H9 (cell line): ENCODE results near the gene MYO5C. TPM values are rescaled to one million over a fixed set of nuclear protein-coding genes. Genes with fewer than 3 reads are reported as not detected.

Experiments
- DNase-seq: peaks from one replicate; pipeline ENCODE4 v3.0.0-alpha.2; 2017
- H2AFZ ChIP-seq: one replicate; pipeline ENCODE4 v1.6.1; 2013; ENCODE audit warnings: mild to moderate bottlenecking, low read length, control low read depth, moderate library complexity
- H2AK5ac ChIP-seq: 2 replicates; pipeline ENCODE4 v1.6.1; 2013; ENCODE audit warnings: low read length, control low read depth, mixed read lengths; ENCODE audit not compliant: insufficient read length
- H2BK120ac ChIP-seq: one replicate; pipeline ENCODE4 v1.6.1; 2013; ENCODE audit warnings: low read depth, mild to moderate bottlenecking, low read length, control low read depth, inconsistent platforms; ENCODE audit not compliant: poor library complexity, severe bottlenecking
- H2BK12ac ChIP-seq: 2 replicates; pipeline ENCODE4 v1.6.1; 2013; ENCODE audit warnings: low read length, control low read depth, mixed read lengths, low read depth; ENCODE audit not compliant: insufficient read length
- H2BK15ac ChIP-seq: 2 replicates; pipeline ENCODE4 v1.6.1; 2013; ENCODE audit warnings: low read depth, low read length, control low read depth
- H2BK20ac ChIP-seq: one replicate; pipeline ENCODE4 v1.6.1; 2013; ENCODE audit warnings: low read depth, mild to moderate bottlenecking, low read length, control low read depth, inconsistent platforms; ENCODE audit not compliant: poor library complexity, severe bottlenecking
- H2BK5ac ChIP-seq: 2 replicates; pipeline ENCODE4 v1.6.1; 2013; ENCODE audit warnings: low read length, control low read depth, mixed read lengths; ENCODE audit not compliant: insufficient read length
- H3K14ac ChIP-seq: 2 replicates; pipeline ENCODE4 v1.6.1; 2013; ENCODE audit warnings: low read length, control low read depth; ENCODE audit not compliant: insufficient read depth
- H3K18ac ChIP-seq: 2 replicates; pipeline ENCODE4 v1.6.1; 2013; ENCODE audit warnings: low read depth, mild to moderate bottlenecking, mixed read lengths, low read length, control low read depth; ENCODE audit not compliant: insufficient read length
- H3K23ac ChIP-seq: 2 replicates; pipeline ENCODE4 v1.6.1; 2013; ENCODE audit warnings: low read length, control low read depth, mixed read lengths, low read depth; ENCODE audit not compliant: insufficient read length
- H3K23me2 ChIP-seq: 2 replicates; pipeline ENCODE4 v1.6.1; 2013; ENCODE audit warnings: low read depth, mild to moderate bottlenecking, mixed read lengths, low read length, control low read depth; ENCODE audit not compliant: insufficient read length, poor library complexity, severe bottlenecking
- H3K27ac ChIP-seq: 2 replicates; pipeline ENCODE4 v1.5.1; 2013; ENCODE audit warnings: low read length, control low read depth, mixed read lengths, low read depth; ENCODE audit not compliant: insufficient read length
- H3K27me3 ChIP-seq: 2 replicates; pipeline ENCODE4 v1.6.1; 2013; ENCODE audit warnings: low read length, control low read depth, inconsistent platforms; ENCODE audit not compliant: insufficient read depth
- H3K4ac ChIP-seq: 2 replicates; pipeline ENCODE4 v1.6.1; 2013; ENCODE audit warnings: low read depth, mild to moderate bottlenecking, control low read depth, inconsistent platforms, low read length, moderate library complexity
- H3K4me1 ChIP-seq: 2 replicates; pipeline ENCODE4 v1.6.1; 2013; ENCODE audit warnings: low read length, control low read depth, inconsistent platforms; ENCODE audit not compliant: insufficient read depth
- H3K4me2 ChIP-seq: 2 replicates; pipeline ENCODE4 v1.6.1; 2013; ENCODE audit warnings: low read length, control low read depth, mixed read lengths; ENCODE audit not compliant: insufficient read length, insufficient read depth
- H3K56ac ChIP-seq: 2 replicates; pipeline ENCODE4 v1.6.1; 2013; ENCODE audit warnings: low read depth, mild to moderate bottlenecking, mixed read lengths, low read length, control low read depth; ENCODE audit not compliant: insufficient read length
- H3K79me1 ChIP-seq: 2 replicates; pipeline ENCODE4 v1.6.1; 2013; ENCODE audit warnings: low read depth, mild to moderate bottlenecking, moderate library complexity, low read length, control low read depth, inconsistent platforms; ENCODE audit not compliant: insufficient read depth, poor library complexity, severe bottlenecking
- H3K79me2 ChIP-seq: 2 replicates; pipeline ENCODE4 v1.6.1; 2013; ENCODE audit warnings: low read length, control low read depth, inconsistent platforms; ENCODE audit not compliant: insufficient read depth
- H3K9ac ChIP-seq: 2 replicates; pipeline ENCODE4 v1.6.1; 2013; ENCODE audit warnings: low read length, control low read depth, mixed read lengths; ENCODE audit not compliant: insufficient read length; ENCODE audit errors: extremely low read depth
- H3K9me3 ChIP-seq: one replicate; pipeline ENCODE4 v1.6.1; 2013; ENCODE audit warnings: low read depth, low read length, inconsistent platforms; ENCODE audit not compliant: control insufficient read depth
- H3T11ph ChIP-seq: one replicate; pipeline ENCODE4 v1.6.1; 2013; ENCODE audit warnings: mild to moderate bottlenecking, low read length, control low read depth, inconsistent platforms
- H4K20me1 ChIP-seq: one replicate; pipeline ENCODE4 v1.6.1; 2013; ENCODE audit not compliant: control insufficient read depth, insufficient read length, insufficient read depth
- H4K5ac ChIP-seq: 2 replicates; pipeline ENCODE4 v1.6.1; 2013; ENCODE audit warnings: low read depth, mild to moderate bottlenecking, mixed read lengths, low read length, control low read depth; ENCODE audit not compliant: insufficient read length
- H4K8ac ChIP-seq: replicated peaks from 2 replicates; pipeline ENCODE4 v1.6.1; 2013; ENCODE audit warnings: low read length, control low read depth, mixed read lengths, low read depth; ENCODE audit not compliant: insufficient read length
- H4K91ac ChIP-seq: 2 replicates; pipeline ENCODE4 v1.6.1; 2013; ENCODE audit warnings: low read depth, mild to moderate bottlenecking, moderate library complexity, mixed read lengths, low read length, control low read depth; ENCODE audit not compliant: insufficient read length
- H3K27ac Mint-ChIP-seq, 3 experiments: 2 replicates in 2 of 3; 3 replicates in 1 of 3; pipeline ENCODE4 v1.8.0; 2020 to 2021; ENCODE audit warnings: mixed read lengths in 3 of 3, mild to moderate bottlenecking in 1 of 3, moderate library complexity in 1 of 3
- H3K27me3 Mint-ChIP-seq: 2 replicates; pipeline ENCODE4 v1.8.0; 2021; ENCODE audit warnings: low read depth, mild to moderate bottlenecking, moderate library complexity, mixed read lengths
- H3K36me3 Mint-ChIP-seq, 3 experiments: 2 replicates in 2 of 3; 3 replicates in 1 of 3; pipeline ENCODE4 v1.8.0; 2020 to 2021; ENCODE audit warnings: low read depth in 3 of 3, mixed read lengths in 3 of 3; ENCODE audit not compliant: insufficient read depth in 1 of 3
- H3K4me1 Mint-ChIP-seq, 2 experiments: 2 replicates each; pipeline ENCODE4 v1.8.0; 2020; ENCODE audit warnings: mixed read lengths in 2 of 2
- H3K4me3 Mint-ChIP-seq, 2 experiments: 2 replicates in 1 of 2; 3 replicates in 1 of 2; pipeline ENCODE4 v1.8.0; 2020 to 2021; ENCODE audit warnings: mild to moderate bottlenecking in 2 of 2, mixed read lengths in 2 of 2, moderate library complexity in 1 of 2
- H3K9me3 Mint-ChIP-seq, 2 experiments: 2 replicates in 1 of 2; 3 replicates in 1 of 2; pipeline ENCODE4 v1.8.0; 2020; ENCODE audit warnings: mild to moderate bottlenecking in 2 of 2, mixed read lengths in 2 of 2, moderate library complexity in 1 of 2
- WGBS: extraction: QIAGEN DNeasy Blood & Tissue Kit; methylation state at CpG from one replicate; pipeline ENCODE4 v1.1.7; 2013; ENCODE audit warnings: missing lambda C conversion rate, low lambda C conversion rate, mixed read lengths; ENCODE audit not compliant: insufficient read length; ENCODE audit errors: extremely low coverage; 5-methylcytosine and 5-hydroxymethylcytosine counted together
- total RNA-seq: library from RNA; stranded (reverse); gene quantifications from 2 replicates; pipeline ENCODE4 v1.2.1, GENCODE V29; 2021
- TF ChIP-seq, protein P1 (sequence below): fragments of 200-600 bp; sonication (generic); conservative IDR thresholded peaks from 3 replicates; pipeline ENCODE4 v1.8.0; 2021; ENCODE audit warnings: antibody characterized with exemption, mild to moderate bottlenecking

The MYO5C gene
- total RNA-seq, 1 experiment from 2014 or later, result 22.2 TPM

DNA sequence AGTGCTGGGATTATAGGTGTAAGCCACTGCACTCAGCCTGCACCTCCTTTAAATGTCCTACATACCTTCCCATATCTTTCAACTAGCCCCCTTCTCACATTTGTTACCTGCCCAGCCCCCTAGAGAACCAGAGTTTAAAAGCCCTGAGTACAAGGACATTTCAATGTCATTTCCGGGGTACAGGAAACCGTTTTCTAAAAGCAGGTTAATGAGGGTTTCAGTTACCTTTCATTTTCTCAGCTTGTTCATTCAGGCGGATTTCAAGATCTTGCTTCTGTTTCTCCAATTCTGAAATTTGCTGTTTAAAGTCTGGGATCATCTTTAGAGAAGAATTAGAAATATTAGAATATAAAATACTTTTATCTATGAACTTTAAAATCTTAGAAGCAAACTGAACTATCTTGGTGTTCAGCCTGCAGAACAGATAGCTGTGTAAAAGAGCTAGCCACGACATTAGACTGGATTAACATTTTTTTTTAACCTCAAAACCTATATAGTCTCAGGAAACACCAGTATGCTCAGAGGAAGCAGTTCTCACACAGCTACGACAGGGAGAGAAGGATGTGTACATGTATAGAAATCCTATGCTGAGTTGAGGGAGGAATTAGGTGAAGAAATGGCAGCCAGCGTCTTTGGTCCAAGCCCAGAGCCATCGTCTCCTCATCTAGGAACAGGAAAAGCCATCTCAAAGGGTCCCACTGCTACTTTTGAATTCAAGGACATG lies 74.5 kb downstream of the MYO5C start:
- H4K20me1 ChIP-seq, result no peaks in the 10 kb centered on the region
- H3K14ac ChIP-seq, result no peak overlapping the region
- Mint-ChIP-seq H3K4me1 (no peaks in the 10 kb centered on the region), H3K27me3 (no peaks in the 10 kb centered on the region), H3K27ac (0 out of 7 replicates have a peak overlapping the region, but pooled peaks of 1 of the 3 experiments have one; percentile 17), H3K9me3 (no peaks in the 10 kb centered on the region), H3K36me3 (peaks cover 20 to 74% (median 49%) of the 10 kb centered on the region in 3 experiments; a peak in 6 of 7 replicates), H3K4me3 (no peak overlapping the region)
- no peak overlapping the region for H2BK120ac ChIP-seq
- no peak overlapping the region for H2AFZ ChIP-seq
- H3T11ph ChIP-seq, result no peak overlapping the region
- no peaks in the 10 kb centered on the region for H3K27me3 ChIP-seq
- H3K4me1 ChIP-seq, result no peaks in the 10 kb centered on the region
- H3K4me2 ChIP-seq, result no peak overlapping the region
- no peaks in the 10 kb centered on the region for H3K79me2 ChIP-seq
- no peaks in the 10 kb centered on the region for H3K23me2 ChIP-seq
- H2BK5ac ChIP-seq, result no peak overlapping the region
- no peak overlapping the region for H2BK15ac ChIP-seq
- WGBS, result no CpG with 5 or more reads among the region's 7 CpGs
- H3K56ac ChIP-seq, result no peak overlapping the region
- H4K8ac ChIP-seq, result no peak overlapping the region
- TF ChIP-seq, protein P1, sequence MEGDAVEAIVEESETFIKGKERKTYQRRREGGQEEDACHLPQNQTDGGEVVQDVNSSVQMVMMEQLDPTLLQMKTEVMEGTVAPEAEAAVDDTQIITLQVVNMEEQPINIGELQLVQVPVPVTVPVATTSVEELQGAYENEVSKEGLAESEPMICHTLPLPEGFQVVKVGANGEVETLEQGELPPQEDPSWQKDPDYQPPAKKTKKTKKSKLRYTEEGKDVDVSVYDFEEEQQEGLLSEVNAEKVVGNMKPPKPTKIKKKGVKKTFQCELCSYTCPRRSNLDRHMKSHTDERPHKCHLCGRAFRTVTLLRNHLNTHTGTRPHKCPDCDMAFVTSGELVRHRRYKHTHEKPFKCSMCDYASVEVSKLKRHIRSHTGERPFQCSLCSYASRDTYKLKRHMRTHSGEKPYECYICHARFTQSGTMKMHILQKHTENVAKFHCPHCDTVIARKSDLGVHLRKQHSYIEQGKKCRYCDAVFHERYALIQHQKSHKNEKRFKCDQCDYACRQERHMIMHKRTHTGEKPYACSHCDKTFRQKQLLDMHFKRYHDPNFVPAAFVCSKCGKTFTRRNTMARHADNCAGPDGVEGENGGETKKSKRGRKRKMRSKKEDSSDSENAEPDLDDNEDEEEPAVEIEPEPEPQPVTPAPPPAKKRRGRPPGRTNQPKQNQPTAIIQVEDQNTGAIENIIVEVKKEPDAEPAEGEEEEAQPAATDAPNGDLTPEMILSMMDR, result no peak
- no peak overlapping the region for H2BK20ac ChIP-seq
- no peak overlapping the region for H3K4ac ChIP-seq
- H3K27ac ChIP-seq, result no peak overlapping the region
- H3K23ac ChIP-seq, result no peak overlapping the region
- H3K18ac ChIP-seq, result no peak overlapping the region
- DNase-seq, result no peak
- no peak overlapping the region for H4K5ac ChIP-seq
- H3K9me3 ChIP-seq, result no peaks in the 10 kb centered on the region
- no peak overlapping the region for H3K9ac ChIP-seq
- no peak overlapping the region for H4K91ac ChIP-seq
- H3K79me1 ChIP-seq, result no peaks in the 10 kb centered on the region
- H2AK5ac ChIP-seq, result no peak overlapping the region
- no peak overlapping the region for H2BK12ac ChIP-seq
